PFSK-1 (cell line): ENCODE data around the gene KCNG1.

Experiments
- POLR2AphosphoS5 ChIP-seq: IDR thresholded peaks from 2 replicates; pipeline ENCODE4 v1.6.1; 2012; ENCODE audit warnings: low read depth, mild to moderate bottlenecking, control low read depth, low read length, moderate library complexity
- SIN3A ChIP-seq: IDR thresholded peaks from 2 replicates; pipeline ENCODE4 v1.6.1; 2012; ENCODE audit warnings: mild to moderate bottlenecking, low read length, moderate library complexity, borderline replicate concordance; ENCODE audit not compliant: insufficient read depth
- TAF1 ChIP-seq: IDR thresholded peaks from 2 replicates; pipeline ENCODE4 v1.6.1; 2012; ENCODE audit warnings: low read length, control low read depth, borderline replicate concordance; ENCODE audit not compliant: insufficient read depth
- TF ChIP-seq, protein P1 (sequence below), 2 experiments: IDR thresholded peaks; 2 replicates each; pipeline versions ENCODE4 v1.6.1 to v1.8.0; 2011 to 2012; ENCODE audit warnings: low read depth in 2 of 2, low read length in 2 of 2, control low read depth in 1 of 2, inconsistent platforms in 1 of 2, mild to moderate bottlenecking in 1 of 2, moderate library complexity in 1 of 2; ENCODE audit not compliant: insufficient read depth in 1 of 2

DNA sequence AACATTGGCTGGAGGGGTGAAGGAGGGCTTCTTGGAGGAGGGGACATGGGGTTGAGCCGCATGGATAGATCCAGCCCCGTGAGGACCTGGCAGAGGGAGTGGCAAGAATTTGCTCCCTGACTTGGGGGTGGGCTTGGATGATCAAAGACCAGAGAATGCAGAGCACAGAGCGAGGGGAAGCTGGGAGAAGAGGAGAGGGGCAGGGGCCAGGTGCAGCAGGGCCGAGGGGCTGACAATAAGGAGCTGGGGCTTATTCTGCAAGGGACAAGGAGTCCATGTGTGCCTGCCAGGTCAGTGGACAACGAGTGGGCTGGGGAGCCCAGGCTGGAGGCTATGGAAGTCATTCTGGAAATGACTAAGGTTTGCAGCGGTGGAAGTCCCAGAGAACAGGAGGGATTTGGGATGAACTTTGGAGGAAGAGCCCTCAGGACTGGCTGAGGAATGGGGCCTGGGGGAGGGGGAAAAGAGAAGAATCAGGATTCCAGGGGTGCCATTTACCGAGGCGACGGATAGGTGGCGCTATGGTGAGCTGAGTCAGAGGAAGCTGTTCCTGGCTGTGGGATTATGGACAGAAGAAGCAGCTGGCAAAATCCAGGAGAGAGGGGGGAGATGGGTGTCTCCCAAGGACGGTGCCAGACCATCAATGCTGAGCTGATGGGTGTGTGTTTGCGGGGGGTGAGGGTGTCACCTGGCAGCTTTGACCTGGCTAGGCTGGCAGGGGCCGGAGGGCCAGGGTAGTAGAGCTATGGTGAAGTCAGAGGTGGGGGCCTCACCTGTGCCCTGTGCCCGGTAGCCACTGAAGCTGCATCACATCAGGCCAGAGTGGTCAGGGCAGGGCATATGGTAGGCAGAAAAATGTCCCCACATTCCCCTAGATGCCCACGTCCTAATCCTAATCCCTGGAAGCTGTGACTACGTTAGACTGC lies 7.8 kb downstream of the KCNG1 start:
- TF ChIP-seq, protein P1, sequence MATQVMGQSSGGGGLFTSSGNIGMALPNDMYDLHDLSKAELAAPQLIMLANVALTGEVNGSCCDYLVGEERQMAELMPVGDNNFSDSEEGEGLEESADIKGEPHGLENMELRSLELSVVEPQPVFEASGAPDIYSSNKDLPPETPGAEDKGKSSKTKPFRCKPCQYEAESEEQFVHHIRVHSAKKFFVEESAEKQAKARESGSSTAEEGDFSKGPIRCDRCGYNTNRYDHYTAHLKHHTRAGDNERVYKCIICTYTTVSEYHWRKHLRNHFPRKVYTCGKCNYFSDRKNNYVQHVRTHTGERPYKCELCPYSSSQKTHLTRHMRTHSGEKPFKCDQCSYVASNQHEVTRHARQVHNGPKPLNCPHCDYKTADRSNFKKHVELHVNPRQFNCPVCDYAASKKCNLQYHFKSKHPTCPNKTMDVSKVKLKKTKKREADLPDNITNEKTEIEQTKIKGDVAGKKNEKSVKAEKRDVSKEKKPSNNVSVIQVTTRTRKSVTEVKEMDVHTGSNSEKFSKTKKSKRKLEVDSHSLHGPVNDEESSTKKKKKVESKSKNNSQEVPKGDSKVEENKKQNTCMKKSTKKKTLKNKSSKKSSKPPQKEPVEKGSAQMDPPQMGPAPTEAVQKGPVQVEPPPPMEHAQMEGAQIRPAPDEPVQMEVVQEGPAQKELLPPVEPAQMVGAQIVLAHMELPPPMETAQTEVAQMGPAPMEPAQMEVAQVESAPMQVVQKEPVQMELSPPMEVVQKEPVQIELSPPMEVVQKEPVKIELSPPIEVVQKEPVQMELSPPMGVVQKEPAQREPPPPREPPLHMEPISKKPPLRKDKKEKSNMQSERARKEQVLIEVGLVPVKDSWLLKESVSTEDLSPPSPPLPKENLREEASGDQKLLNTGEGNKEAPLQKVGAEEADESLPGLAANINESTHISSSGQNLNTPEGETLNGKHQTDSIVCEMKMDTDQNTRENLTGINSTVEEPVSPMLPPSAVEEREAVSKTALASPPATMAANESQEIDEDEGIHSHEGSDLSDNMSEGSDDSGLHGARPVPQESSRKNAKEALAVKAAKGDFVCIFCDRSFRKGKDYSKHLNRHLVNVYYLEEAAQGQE (IDR thresholded peaks at IDR 0.05; ENCODE audit: insufficient read depth in 1 of 2, low read depth in 2 of 2, low read length in 2 of 2), result no peak
- TF ChIP-seq SIN3A (no peak), TAF1 (no peak), POLR2AphosphoS5 (no peak)
